ENCODE data around the gene BRINP2. TPM values are rescaled to one million over a fixed set of nuclear protein-coding genes. Genes with fewer than 3 reads are reported as not detected.

The BRINP2 gene
- total RNA-seq, 2 experiments from 2014 or later = not detected

- POLR2A ChIA-PET = no interaction called here
- CTCF ChIA-PET = no interaction called here
- Mint-ChIP-seq H3K36me3 (ENCODE audit: low read depth) (no peaks in the 10 kb centered on the region), H3K9me3 (no peaks in the 10 kb centered on the region), H3K27me3 (no peaks in the 10 kb centered on the region), H3K4me1 (no peaks in the 10 kb centered on the region), H3K4me3 (no peak overlapping the region), H3K27ac (no peak overlapping the region)
- DNase-seq = no peak
These were observed 111.1 kb downstream of the BRINP2 start for GRCh38 chr1:177281901-177282300.

- POLR2A ChIA-PET = no interaction called here
- Mint-ChIP-seq H3K27me3 (no peaks in the 10 kb centered on the region), H3K4me3 (no peak overlapping the region), H3K36me3 (ENCODE audit: low read depth) (no peaks in the 10 kb centered on the region), H3K9me3 (no peaks in the 10 kb centered on the region), H3K4me1 (no peaks in the 10 kb centered on the region), H3K27ac (no peak overlapping the region)
- no peak for DNase-seq
- CTCF ChIA-PET = no interaction called here
These were observed 112.2 kb downstream of the BRINP2 start for GRCh38 chr1:177282976-177283375.

GRCh38 chr1:177283380-177283779 lies 112.6 kb downstream of the BRINP2 start:
- Mint-ChIP-seq H3K27me3 (no peaks in the 10 kb centered on the region), H3K4me1 (no peaks in the 10 kb centered on the region), H3K4me3 (no peak overlapping the region), H3K36me3 (ENCODE audit: low read depth) (no peaks in the 10 kb centered on the region), H3K9me3 (no peaks in the 10 kb centered on the region), H3K27ac (no peak overlapping the region)
- ChIA-PET CTCF (no interaction called here), POLR2A (no interaction called here)
- DNase-seq = no peak

- ChIA-PET CTCF (no interaction called here), POLR2A (no interaction called here)
- Mint-ChIP-seq H3K27ac (no peak overlapping the region), H3K9me3 (no peaks in the 10 kb centered on the region), H3K27me3 (no peaks in the 10 kb centered on the region), H3K36me3 (ENCODE audit: low read depth) (no peaks in the 10 kb centered on the region), H3K4me3 (no peak overlapping the region), H3K4me1 (no peaks in the 10 kb centered on the region)
- DNase-seq = no peak
These were observed 115.6 kb downstream of the BRINP2 start for GRCh38 chr1:177286396-177286795.

- Mint-ChIP-seq H3K4me3 (no peak overlapping the region), H3K27me3 (no peaks in the 10 kb centered on the region), H3K27ac (no peak overlapping the region), H3K9me3 (no peaks in the 10 kb centered on the region), H3K4me1 (no peaks in the 10 kb centered on the region), H3K36me3 (ENCODE audit: low read depth) (no peaks in the 10 kb centered on the region)
- CTCF ChIA-PET = no interaction called here
- no peak for DNase-seq
- POLR2A ChIA-PET = no interaction called here
These were observed 116.5 kb downstream of the BRINP2 start for GRCh38 chr1:177287270-177287669.

- no peaks in the 10 kb centered on the region for H3K27me3 Mint-ChIP-seq
- H3K4me1 Mint-ChIP-seq = no peaks in the 10 kb centered on the region
- H3K27ac Mint-ChIP-seq = no peak overlapping the region
- no peak overlapping the region for H3K4me3 Mint-ChIP-seq
- ChIA-PET CTCF (no interaction called here), POLR2A (no interaction called here)
- no peaks in the 10 kb centered on the region for H3K36me3 Mint-ChIP-seq (ENCODE audit: low read depth)
- DNase-seq = no peak
- no peaks in the 10 kb centered on the region for H3K9me3 Mint-ChIP-seq
These were observed 117.2 kb downstream of the BRINP2 start for GRCh38 chr1:177287994-177288393.

- Mint-ChIP-seq H3K27ac (no peak overlapping the region), H3K27me3 (no peaks in the 10 kb centered on the region), H3K4me1 (no peaks in the 10 kb centered on the region), H3K9me3 (no peaks in the 10 kb centered on the region), H3K4me3 (no peak overlapping the region), H3K36me3 (ENCODE audit: low read depth) (no peaks in the 10 kb centered on the region)
- no peak for DNase-seq
- ChIA-PET POLR2A (no interaction called here), CTCF (no interaction called here)
These were observed 118.8 kb downstream of the BRINP2 start for GRCh38 chr1:177289532-177289931.

GRCh38 chr1:177300431-177300830 lies 129.7 kb downstream of the BRINP2 start:
- Mint-ChIP-seq H3K4me3 (no peak overlapping the region), H3K27me3 (no peaks in the 10 kb centered on the region), H3K9me3 (peaks cover 3% of the 10 kb centered on the region), H3K36me3 (ENCODE audit: low read depth) (no peaks in the 10 kb centered on the region), H3K27ac (no peak overlapping the region), H3K4me1 (no peaks in the 10 kb centered on the region)
- POLR2A ChIA-PET = no interaction called here
- CTCF ChIA-PET = no interaction called here
- DNase-seq = no peak

- H3K36me3 Mint-ChIP-seq (ENCODE audit: low read depth) = no peaks in the 10 kb centered on the region
- no peak overlapping the region for H3K27ac Mint-ChIP-seq
- no peaks in the 10 kb centered on the region for H3K4me1 Mint-ChIP-seq
- no peaks in the 10 kb centered on the region for H3K27me3 Mint-ChIP-seq
- no peaks in the 10 kb centered on the region for H3K9me3 Mint-ChIP-seq
- POLR2A ChIA-PET = no interaction called here
- DNase-seq = no peak
- H3K4me3 Mint-ChIP-seq = no peak overlapping the region
- CTCF ChIA-PET = no interaction called here
These were observed 130.8 kb downstream of the BRINP2 start for GRCh38 chr1:177301425-177302124.

- no peaks in the 10 kb centered on the region for H3K36me3 Mint-ChIP-seq (ENCODE audit: low read depth)
- H3K9me3 Mint-ChIP-seq = no peaks in the 10 kb centered on the region
- H3K4me3 Mint-ChIP-seq = no peak overlapping the region
- ChIA-PET POLR2A (no interaction called here), CTCF (no interaction called here)
- DNase-seq = no peak
- H3K27ac Mint-ChIP-seq = no peak overlapping the region
- H3K27me3 Mint-ChIP-seq = no peaks in the 10 kb centered on the region
- H3K4me1 Mint-ChIP-seq = no peaks in the 10 kb centered on the region
These were observed 131.7 kb downstream of the BRINP2 start for GRCh38 chr1:177302357-177303044.

GRCh38 chr1:177305040-177306018 lies 134.6 kb downstream of the BRINP2 start:
- ChIA-PET POLR2A (no interaction called here), CTCF (no interaction called here)
- Mint-ChIP-seq H3K27me3 (no peaks in the 10 kb centered on the region), H3K36me3 (ENCODE audit: low read depth) (no peaks in the 10 kb centered on the region), H3K4me3 (no peak overlapping the region), H3K9me3 (no peaks in the 10 kb centered on the region), H3K27ac (no peak overlapping the region), H3K4me1 (no peaks in the 10 kb centered on the region)
- no peak for DNase-seq

GRCh38 chr1:177306019-177306415 lies 135.3 kb downstream of the BRINP2 start:
- no peaks in the 10 kb centered on the region for H3K9me3 Mint-ChIP-seq
- H3K36me3 Mint-ChIP-seq (ENCODE audit: low read depth) = no peaks in the 10 kb centered on the region
- ChIA-PET POLR2A (no interaction called here), CTCF (no interaction called here)
- no peaks in the 10 kb centered on the region for H3K27me3 Mint-ChIP-seq
- no peak overlapping the region for H3K4me3 Mint-ChIP-seq
- DNase-seq = no peak
- no peak overlapping the region for H3K27ac Mint-ChIP-seq
- no peaks in the 10 kb centered on the region for H3K4me1 Mint-ChIP-seq

- H3K36me3 Mint-ChIP-seq (ENCODE audit: low read depth) = no peaks in the 10 kb centered on the region
- ChIA-PET CTCF (interaction anchor here (0.6 kb wide), 1 partner anchor 1158 kb away, joined by 3 read pairs; no protein-coding TSS in a partner anchor), POLR2A (no interaction called here)
- H3K4me1 Mint-ChIP-seq = no peaks in the 10 kb centered on the region
- H3K9me3 Mint-ChIP-seq = no peaks in the 10 kb centered on the region
- H3K27me3 Mint-ChIP-seq = no peaks in the 10 kb centered on the region
- H3K4me3 Mint-ChIP-seq = no peak overlapping the region
- DNase-seq = no peak
- H3K27ac Mint-ChIP-seq = no peak overlapping the region
These were observed 136.2 kb downstream of the BRINP2 start for GRCh38 chr1:177306981-177307380.

Data from activated CD4-positive, alpha-beta T cell treated with anti-CD3 and anti-CD28 coated beads, Interleukin-2, amount 10 ng/mL, durations not matched to agents 7 days and 5 days (primary cell).